ENCODE measurements around the gene GCKR. TPM values are rescaled to one million over a fixed set of nuclear protein-coding genes. Genes with fewer than 3 reads are reported as not detected.

Gene GCKR
- total RNA-seq, 1 experiment from 2014 or later: 0.11 TPM

DNA sequence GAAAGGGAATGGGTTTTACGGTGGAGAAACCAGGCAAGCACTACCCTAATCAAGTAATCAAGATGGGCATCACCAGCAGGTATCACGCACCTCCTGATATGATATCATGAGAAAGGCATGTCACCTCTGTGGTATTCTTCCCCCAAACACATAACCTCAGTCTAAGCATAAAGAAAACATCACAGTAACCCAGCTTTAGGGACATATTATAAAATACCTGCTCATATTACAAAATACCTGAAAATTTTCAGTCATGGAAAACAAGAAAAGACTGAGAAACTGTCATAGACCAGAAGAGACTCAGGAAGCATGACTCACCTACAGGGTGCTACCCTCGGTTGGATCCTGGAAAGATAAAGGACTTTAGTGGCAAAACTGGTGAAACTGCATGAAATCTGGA lies 30.5 kb downstream of the GCKR start:
- H3K79me2 ChIP-seq (ENCODE audit: insufficient read depth, low read length): no peaks in the 10 kb centered on the region

More for the DNA sequence above, 30.5 kb downstream of the GCKR start:
- no peak overlapping the region for H3K27ac Mint-ChIP-seq
- H3K4me1 Mint-ChIP-seq: peaks cover 0 to 3% of the 10 kb centered on the region in 2 experiments; a peak in 2 of 4 replicates
- Histone ChIP-seq H3K18ac (ENCODE audit: insufficient read length, low read depth, low read length) (no peak overlapping the region), H2AK5ac (ENCODE audit: insufficient read length, low read length) (no peak overlapping the region), H3K56ac (ENCODE audit: insufficient read length, low read depth, low read length) (no peak overlapping the region), H4K20me1 (ENCODE audit: control insufficient read depth, insufficient read depth, insufficient read length) (no peaks in the 10 kb centered on the region), H2BK5ac (ENCODE audit: insufficient read length, low read length) (no peak overlapping the region), H3K27me3 (ENCODE audit: insufficient read depth, low read length) (no peaks in the 10 kb centered on the region), H3K9ac (ENCODE audit: extremely low read depth, insufficient read length, low read length) (no peak overlapping the region), H3K79me1 (ENCODE audit: insufficient read depth, low read depth, low read length, poor library complexity, severe bottlenecking) (no peaks in the 10 kb centered on the region), H3K4me1 (ENCODE audit: insufficient read depth, low read length) (no peaks in the 10 kb centered on the region), H2BK15ac (ENCODE audit: low read depth, low read length) (no peak overlapping the region), H3K9me3 (ENCODE audit: control insufficient read depth, low read depth, low read length) (no peaks in the 10 kb centered on the region), H3K23ac (ENCODE audit: insufficient read length, low read depth, low read length) (no peak overlapping the region), H3K4ac (ENCODE audit: low read depth, low read length) (no peak overlapping the region), H3T11ph (ENCODE audit: low read length) (no peak overlapping the region), H2BK12ac (ENCODE audit: insufficient read length, low read depth, low read length) (no peak overlapping the region), H3K23me2 (ENCODE audit: insufficient read length, low read depth, low read length, poor library complexity, severe bottlenecking) (no peaks in the 10 kb centered on the region), H2AFZ (ENCODE audit: low read length) (no peak overlapping the region), H4K5ac (ENCODE audit: insufficient read length, low read depth, low read length) (no peak overlapping the region), H2BK120ac (ENCODE audit: low read depth, low read length, poor library complexity, severe bottlenecking) (no peak overlapping the region), H2BK20ac (ENCODE audit: low read depth, low read length, poor library complexity, severe bottlenecking) (no peak overlapping the region), H3K14ac (ENCODE audit: insufficient read depth, low read length) (no peak overlapping the region), H4K91ac (ENCODE audit: insufficient read length, low read depth, low read length) (no peak overlapping the region), H3K4me2 (ENCODE audit: insufficient read depth, insufficient read length, low read length) (no peak overlapping the region), H4K8ac (replicated peaks; ENCODE audit: insufficient read length, low read depth, low read length) (no peak overlapping the region), H3K27ac (ENCODE audit: insufficient read length, low read depth, low read length) (no peak overlapping the region)
- WGBS (ENCODE audit: extremely low coverage, insufficient read length, low lambda C conversion rate): no CpG with 5 or more reads among the region's 3 CpGs
- TF ChIP-seq, protein P1, sequence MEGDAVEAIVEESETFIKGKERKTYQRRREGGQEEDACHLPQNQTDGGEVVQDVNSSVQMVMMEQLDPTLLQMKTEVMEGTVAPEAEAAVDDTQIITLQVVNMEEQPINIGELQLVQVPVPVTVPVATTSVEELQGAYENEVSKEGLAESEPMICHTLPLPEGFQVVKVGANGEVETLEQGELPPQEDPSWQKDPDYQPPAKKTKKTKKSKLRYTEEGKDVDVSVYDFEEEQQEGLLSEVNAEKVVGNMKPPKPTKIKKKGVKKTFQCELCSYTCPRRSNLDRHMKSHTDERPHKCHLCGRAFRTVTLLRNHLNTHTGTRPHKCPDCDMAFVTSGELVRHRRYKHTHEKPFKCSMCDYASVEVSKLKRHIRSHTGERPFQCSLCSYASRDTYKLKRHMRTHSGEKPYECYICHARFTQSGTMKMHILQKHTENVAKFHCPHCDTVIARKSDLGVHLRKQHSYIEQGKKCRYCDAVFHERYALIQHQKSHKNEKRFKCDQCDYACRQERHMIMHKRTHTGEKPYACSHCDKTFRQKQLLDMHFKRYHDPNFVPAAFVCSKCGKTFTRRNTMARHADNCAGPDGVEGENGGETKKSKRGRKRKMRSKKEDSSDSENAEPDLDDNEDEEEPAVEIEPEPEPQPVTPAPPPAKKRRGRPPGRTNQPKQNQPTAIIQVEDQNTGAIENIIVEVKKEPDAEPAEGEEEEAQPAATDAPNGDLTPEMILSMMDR (conservative IDR thresholded peaks at IDR 0.05): no peak
- H3K4me3 Mint-ChIP-seq: no peak overlapping the region
- H3K36me3 Mint-ChIP-seq (ENCODE audit: insufficient read depth in 1 of 3, low read depth in 3 of 3): no peaks in the 10 kb centered on the region
- H3K27me3 Mint-ChIP-seq (ENCODE audit: low read depth): peaks cover 9% of the 10 kb centered on the region
- no peaks in the 10 kb centered on the region; a peak in 2 of 5 replicates for H3K9me3 Mint-ChIP-seq
- no peak for DNase-seq

All from H9 (cell line).